ENCODE measurements around the gene CES5A. TPM values are rescaled to one million over a fixed set of nuclear protein-coding genes. Genes with fewer than 3 reads are reported as not detected.
"Not testable (repeated sequence)": the region's sequence is repeated elsewhere in the genome, so short reads cannot be mapped to it uniquely, and the experiment has no call there.

Gene CES5A
- total and polyA plus RNA-seq, 11 donors = 0.10 to 0.51 (median 0.20) TPM; not detected in 8

DNA sequence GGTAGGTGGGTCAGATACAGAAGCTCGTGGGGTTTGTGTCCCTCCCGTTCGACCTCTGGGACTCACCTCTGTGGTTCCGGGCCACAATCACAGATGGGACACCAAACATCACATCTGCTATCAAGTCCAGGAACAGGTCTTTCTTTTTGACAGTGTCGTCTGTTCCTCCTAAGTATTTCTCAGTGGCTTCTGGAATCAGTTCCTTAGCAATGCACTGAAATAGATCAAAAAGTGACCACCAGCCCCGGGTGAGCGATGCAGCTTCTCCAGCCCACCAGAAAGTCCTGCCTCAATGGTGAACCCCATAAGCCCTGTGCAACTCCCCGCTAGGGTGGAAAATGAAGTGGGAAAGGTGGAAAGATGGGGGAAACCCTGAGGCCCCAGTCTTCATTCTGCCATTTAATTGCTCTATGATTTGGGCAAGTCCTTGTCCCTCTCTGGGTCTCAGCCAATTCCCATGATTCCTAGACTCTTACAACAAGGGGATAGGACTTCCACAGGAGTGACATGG lies 64.7 kb downstream of the CES5A start:
- no peak for ATAC-seq

DNA sequence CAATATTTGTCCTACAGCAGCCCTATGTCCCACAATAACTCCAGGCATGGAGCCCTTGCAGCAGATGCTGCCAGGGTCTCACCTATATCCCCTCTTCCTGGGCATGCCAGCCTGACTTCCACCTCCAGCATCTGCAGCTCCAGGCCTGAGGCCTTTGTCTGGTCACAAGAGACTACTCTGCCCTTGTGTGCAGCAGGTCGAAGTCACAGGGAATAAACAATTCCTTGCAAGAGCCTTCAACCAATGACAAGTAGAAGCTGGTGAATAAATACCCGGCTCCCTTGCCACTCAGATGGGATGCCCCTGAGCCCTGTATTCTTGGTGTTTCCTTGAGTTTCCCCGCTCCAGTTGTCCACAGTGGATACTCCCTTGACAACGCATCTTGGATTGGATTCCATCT lies 65.3 kb downstream of the CES5A start:
- H3K27ac ChIP-seq = no peak overlapping the region
- intact Hi-C loops (cut with DNase I) = no loop called here
- peaks cover 0 to 6% (median 0%) of the 10 kb centered on the region in 9 donors for H3K27me3 ChIP-seq
- DNase-seq (no peak), ATAC-seq (no peak)
- no peaks in the 10 kb centered on the region for H3K9me3 ChIP-seq
- TF ChIP-seq POLR2A (IDR thresholded peaks at IDR 0.05) = no peak
- 76 to 85% (median 81%) methylated on average over 4 of the region's 4 CpGs for WGBS, 4 donors
- H3K4me1 ChIP-seq = no peaks in the 10 kb centered on the region
- no peaks in the 10 kb centered on the region for H3K36me3 ChIP-seq
- H3K4me3 ChIP-seq = no peak overlapping the region

More for the DNA sequence above, 64.7 kb downstream of the CES5A start:
- peaks cover 0 to 6% (median 0%) of the 10 kb centered on the region in 9 donors for H3K27me3 ChIP-seq
- intact Hi-C loops (cut with DNase I) = no loop called here
- no peaks in the 10 kb centered on the region for H3K4me1 ChIP-seq
- WGBS, 4 donors = 69 to 79% (median 74%) methylated on average over 8 of the region's 8 CpGs
- DNase-seq = no peak
- no peak overlapping the region for H3K27ac ChIP-seq
- TF ChIP-seq POLR2A (IDR thresholded peaks at IDR 0.05) (no peak), CTCF (IDR thresholded peaks at IDR 0.05) (no peak)
- H3K36me3 ChIP-seq = no peaks in the 10 kb centered on the region
- H3K4me3 ChIP-seq = no peak overlapping the region
- H3K9me3 ChIP-seq = no peaks in the 10 kb centered on the region

DNA sequence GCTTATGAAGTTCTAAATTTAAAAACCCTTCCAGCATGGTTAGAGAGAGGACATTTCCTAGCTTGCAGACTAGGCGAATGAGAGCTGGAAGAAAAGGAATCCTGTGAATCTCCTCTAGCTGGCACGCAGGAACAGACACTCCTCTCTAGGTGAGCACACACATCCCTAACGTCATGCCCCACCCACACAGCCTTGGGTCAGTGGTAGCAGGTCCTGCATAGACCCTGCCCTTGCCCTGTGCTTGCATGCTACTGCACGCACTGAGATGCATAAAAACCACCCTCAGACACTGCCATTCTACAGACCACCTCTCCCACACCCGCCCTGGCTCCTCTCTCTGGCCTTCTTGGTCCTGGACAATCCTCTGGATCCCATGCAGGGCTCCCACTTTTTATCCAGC lies 65.8 kb downstream of the CES5A start:
- Histone ChIP-seq H3K9me3 (no peaks in the 10 kb centered on the region), H3K36me3 (no peaks in the 10 kb centered on the region), H3K4me3 (no peak overlapping the region), H3K4me1 (no peaks in the 10 kb centered on the region), H3K27me3 (peaks cover 0 to 6% (median 0%) of the 10 kb centered on the region in 9 donors), H3K27ac (no peak overlapping the region)
- ATAC-seq = no peak
- DNase-seq = no peak
- intact Hi-C loops (cut with DNase I) = no loop called here
- no peak for TF ChIP-seq POLR2A (IDR thresholded peaks at IDR 0.05)
- WGBS, 4 donors = 61 to 72% (median 65%) methylated on average over 5 of the region's 5 CpGs

DNA sequence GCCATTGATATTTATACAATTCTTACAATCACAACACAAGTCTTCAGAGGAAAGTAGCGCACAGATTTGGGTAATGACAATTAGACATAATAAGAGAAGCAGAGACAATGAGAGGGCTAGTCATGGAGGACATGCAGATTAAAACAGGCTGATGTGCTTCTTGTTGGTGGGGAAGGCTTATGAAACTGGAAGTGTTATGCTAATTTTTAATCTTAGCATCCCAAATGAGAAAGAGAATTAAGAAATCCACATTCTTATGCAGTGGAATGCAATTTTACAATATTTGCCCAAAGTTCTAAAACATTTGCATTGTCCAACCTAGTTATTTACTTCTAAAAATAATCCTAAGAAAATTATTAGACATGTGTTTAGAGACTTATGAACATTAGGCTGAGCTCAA lies 66.9 kb downstream of the CES5A start:
- H3K27me3 ChIP-seq; ATAC-seq; intact Hi-C loops (cut with DNase I); H3K9me3 ChIP-seq; H3K4me1 ChIP-seq; H3K4me3 ChIP-seq; H3K36me3 ChIP-seq; H3K27ac ChIP-seq; DNase-seq: not testable (repeated sequence)
- WGBS, 4 donors = 92 to 100% methylated on average over 1 of the region's 1 CpG; no CpG with 5 or more reads in 2 of the 4 donors

DNA sequence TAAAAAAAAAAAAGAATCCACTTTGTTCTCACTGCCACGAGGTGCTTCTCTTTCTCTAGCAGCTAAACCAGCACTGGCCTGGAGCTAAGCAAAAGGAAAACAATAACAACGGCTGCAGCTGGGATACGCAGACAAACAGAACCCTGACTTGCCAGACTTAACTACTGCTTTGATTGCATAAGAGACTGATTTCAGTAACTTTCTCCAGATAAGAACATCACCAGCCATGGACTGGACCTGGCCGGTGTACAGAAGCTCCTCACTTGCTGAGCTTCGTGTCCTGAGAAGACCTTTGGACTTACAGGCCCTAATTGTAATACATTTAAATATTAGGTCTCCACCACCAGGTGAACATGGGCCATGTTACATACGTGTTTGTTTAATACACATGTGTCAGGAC lies 70.1 kb downstream of the CES5A start:
- DNase-seq; intact Hi-C loops (cut with DNase I); H3K4me1 ChIP-seq; H3K36me3 ChIP-seq; H3K4me3 ChIP-seq; H3K9me3 ChIP-seq; H3K27me3 ChIP-seq; H3K27ac ChIP-seq: not testable (repeated sequence)
- ATAC-seq = peak in 3 of 4 donors; percentile 61 to 82 (median 65)
- WGBS, 4 donors = no CpG with 5 or more reads among the region's 6 CpGs

DNA sequence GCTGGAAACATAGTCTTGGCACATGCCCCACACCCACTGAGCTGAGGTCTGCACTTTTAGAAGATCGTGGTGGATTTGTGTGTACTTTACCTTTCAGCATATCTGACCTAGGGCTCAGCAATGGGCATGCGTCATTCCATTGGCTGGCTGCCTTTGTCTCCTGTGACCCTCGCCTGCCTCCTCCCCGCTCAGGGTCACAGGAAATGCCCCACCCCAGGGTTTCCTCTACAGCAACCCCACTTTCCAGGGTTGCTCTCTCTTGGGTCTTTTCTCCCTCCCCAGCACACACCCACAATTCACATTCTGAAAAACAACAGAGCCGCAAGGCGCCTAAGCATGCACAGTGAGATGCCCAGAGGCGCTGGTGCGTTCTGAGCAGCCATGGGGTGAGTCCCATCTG lies 71.5 kb downstream of the CES5A start:
- intact Hi-C loops (cut with DNase I); H3K9me3 ChIP-seq: not testable (repeated sequence)
- no CpG with 5 or more reads among the region's 8 CpGs for WGBS, 4 donors

More for the DNA sequence above, 71.5 kb downstream of the CES5A start:
- not testable (repeated sequence) for H3K27ac ChIP-seq, H3K36me3 ChIP-seq, H3K4me3 ChIP-seq, H3K27me3 ChIP-seq, ATAC-seq, DNase-seq, H3K4me1 ChIP-seq

Other genes starting within 250 kb of the CES5A start
- under 1 TPM in 1 of 9 donors, not detected in 8; 0.18 TPM for gene SLC6A2, start 219.4 kb downstream of the CES5A start, total RNA-seq
- not detected for gene SLC6A2, start 219.4 kb downstream of the CES5A start, polyA plus RNA-seq
- 10 to 100 TPM in 6 of 9 donors, 1 to 10 TPM in 3; 7.3 to 31.3 (median 20.6) TPM for gene CES1, start 42.3 kb downstream of the CES5A start, total RNA-seq
- 10 to 100 TPM in 1 of 2 donors, 1 to 10 TPM in 1; 4.0 to 21.8 TPM for gene CES1, start 42.3 kb downstream of the CES5A start, polyA plus RNA-seq

Measured in heart left ventricle (tissue), 16 donors.